Osteoblast (primary cell): ENCODE measurements around the gene MORC4. TPM values are rescaled to one million over a fixed set of nuclear protein-coding genes. Genes with fewer than 3 reads are reported as not detected.
A peak's percentile ranks its signal among the peaks of the same experiment; 100 is the strongest.

Source experiments
- DNase-seq: peaks from one replicate; pipeline ENCODE4 v3.0.0; 2011; ENCODE audit warnings: low spot score, mixed read lengths; ENCODE audit not compliant: insufficient read length; ENCODE audit errors: missing footprints
- H2AFZ ChIP-seq: 2 replicates; pipeline ENCODE4 v1.6.0; 2011; ENCODE audit warnings: mild to moderate bottlenecking, low read length
- H3K27ac ChIP-seq: 2 replicates; pipeline ENCODE4 v1.5.1; 2011; ENCODE audit warnings: mild to moderate bottlenecking, low read depth, low read length, moderate library complexity
- H3K27me3 ChIP-seq: 2 replicates; pipeline ENCODE4 v1.6.0; 2012; ENCODE audit warnings: mild to moderate bottlenecking, control low read depth, inconsistent platforms, low read length, moderate library complexity; ENCODE audit not compliant: insufficient read depth
- H3K36me3 ChIP-seq: 2 replicates; pipeline ENCODE4 v1.5.1; 2011; ENCODE audit warnings: mild to moderate bottlenecking, low read length, control low read depth, moderate library complexity; ENCODE audit not compliant: insufficient read depth
- H3K4me1 ChIP-seq: 2 replicates; pipeline ENCODE4 v1.5.1; 2011; ENCODE audit warnings: mild to moderate bottlenecking, low read length, control low read depth, moderate library complexity; ENCODE audit not compliant: insufficient read depth
- H3K4me2 ChIP-seq: 2 replicates; pipeline ENCODE4 v1.6.0; 2011; ENCODE audit warnings: mild to moderate bottlenecking, low read length; ENCODE audit not compliant: insufficient read depth
- H3K4me3 ChIP-seq: fragments of 200-600 bp; sonication (generic); 3 replicates; pipeline ENCODE4 v1.5.1; 2012; ENCODE audit warnings: mild to moderate bottlenecking, low read length, inconsistent platforms; ENCODE audit not compliant: insufficient read depth
- H3K79me2 ChIP-seq: 2 replicates; pipeline ENCODE4 v1.6.0; 2012; ENCODE audit warnings: mild to moderate bottlenecking, low read length, control low read depth, inconsistent platforms; ENCODE audit not compliant: insufficient read depth
- H3K9me3 ChIP-seq: 2 replicates; pipeline ENCODE4 v1.5.1; 2011; ENCODE audit warnings: low read depth, low read length, control low read depth
- H4K20me1 ChIP-seq: 2 replicates; pipeline ENCODE4 v1.6.0; 2012; ENCODE audit warnings: mild to moderate bottlenecking, low read length, control low read depth; ENCODE audit not compliant: insufficient read depth
- CTCF ChIP-seq: IDR thresholded peaks from 2 replicates; pipeline ENCODE4 v1.5.1; 2011; ENCODE audit warnings: mild to moderate bottlenecking, low read depth, low read length, moderate library complexity; ENCODE audit errors: extremely low read depth
- total RNA-seq: library from RNA; depleted of rRNA; stranded (reverse); fragments of >200 nt; gene quantifications from 2 replicates; pipeline ENCODE4 v1.2.3, GENCODE V29; 2012

Gene MORC4
- total RNA-seq, 1 donor = 39.8 TPM

- no peak for TF ChIP-seq CTCF
- peaks cover 15% of the 10 kb centered on the region for H3K27me3 ChIP-seq
- H3K36me3 ChIP-seq = no peaks in the 10 kb centered on the region
- no peaks in the 10 kb centered on the region for H3K9me3 ChIP-seq
- H3K4me3 ChIP-seq = no peak overlapping the region
- no peak overlapping the region for H2AFZ ChIP-seq
- no peak overlapping the region for H3K4me2 ChIP-seq
- no peak overlapping the region for H3K27ac ChIP-seq
- no peak for DNase-seq
- no peaks in the 10 kb centered on the region for H3K79me2 ChIP-seq
- no peaks in the 10 kb centered on the region for H4K20me1 ChIP-seq
- H3K4me1 ChIP-seq = peaks cover 10% of the 10 kb centered on the region
Observed at GRCh38 chrX:106902684-106903083, 97.3 kb downstream of the MORC4 start.

GRCh38 chrX:106901781-106902219, 98.2 kb downstream of the MORC4 start:
- Histone ChIP-seq H3K9me3 (no peaks in the 10 kb centered on the region), H3K4me1 (peaks cover 18% of the 10 kb centered on the region), H4K20me1 (no peaks in the 10 kb centered on the region), H3K27me3 (peaks cover 13% of the 10 kb centered on the region), H3K4me2 (no peak overlapping the region), H2AFZ (no peak overlapping the region), H3K27ac (no peak overlapping the region), H3K79me2 (no peaks in the 10 kb centered on the region), H3K36me3 (no peaks in the 10 kb centered on the region), H3K4me3 (no peak overlapping the region)
- DNase-seq = no peak
- no peak for TF ChIP-seq CTCF

GRCh38 chrX:106901341-106901740, 98.7 kb downstream of the MORC4 start:
- DNase-seq = peak; percentile 25
- no peaks in the 10 kb centered on the region for H3K9me3 ChIP-seq
- H3K36me3 ChIP-seq = no peaks in the 10 kb centered on the region
- H3K27ac ChIP-seq = no peak overlapping the region
- H4K20me1 ChIP-seq = no peaks in the 10 kb centered on the region
- H3K27me3 ChIP-seq = peaks cover 9% of the 10 kb centered on the region
- no peak overlapping the region for H2AFZ ChIP-seq
- H3K79me2 ChIP-seq = no peaks in the 10 kb centered on the region
- no peak for TF ChIP-seq CTCF
- H3K4me2 ChIP-seq = no peak overlapping the region
- H3K4me3 ChIP-seq = no peak overlapping the region
- peaks cover 18% of the 10 kb centered on the region for H3K4me1 ChIP-seq

- no peak for TF ChIP-seq CTCF
- no peak overlapping the region for H3K4me2 ChIP-seq
- H2AFZ ChIP-seq = no peak overlapping the region
- peaks cover 2% of the 10 kb centered on the region for H3K27me3 ChIP-seq
- no peaks in the 10 kb centered on the region for H3K79me2 ChIP-seq
- H3K36me3 ChIP-seq = no peaks in the 10 kb centered on the region
- no peak for DNase-seq
- H3K9me3 ChIP-seq = no peaks in the 10 kb centered on the region
- H3K4me3 ChIP-seq = no peak overlapping the region
- H4K20me1 ChIP-seq = no peaks in the 10 kb centered on the region
- peaks cover 31% of the 10 kb centered on the region for H3K4me1 ChIP-seq
- H3K27ac ChIP-seq = no peak overlapping the region
Observed at GRCh38 chrX:106899841-106900240, 100.2 kb downstream of the MORC4 start.
